GM10248 (cell line): ENCODE measurements around the gene CIB4.

ENCODE experiments used
- CTCF ChIA-PET: fragments of 300-600 bp; sonication (Branson Sonifier 250); formaldehyde crosslinking; extraction: SDS; loops from one replicate; lab custom pipeline; 2021; ENCODE audit warnings: antibody characterized with exemption; lab: Yijun Ruan, JAX
- POLR2A ChIA-PET: fragments of 350-650 bp; sonication (Branson Sonifier 250); formaldehyde crosslinking; extraction: SDS; loops from one replicate; lab custom pipeline; 2020; ENCODE audit warnings: antibody characterized with exemption; lab: Yijun Ruan, JAX
- DNase-seq: peaks from one replicate; pipeline ENCODE4 v3.0.0; 2012; ENCODE audit errors: extremely low spot score
- TF ChIP-seq, protein P1 (sequence below): IDR thresholded peaks from 2 replicates; pipeline ENCODE4 v1.5.1; 2012; ENCODE audit warnings: mild to moderate bottlenecking, low read depth; ENCODE audit errors: extremely low read depth, missing control alignments, control extremely low read depth

The CIB4 gene

DNA sequence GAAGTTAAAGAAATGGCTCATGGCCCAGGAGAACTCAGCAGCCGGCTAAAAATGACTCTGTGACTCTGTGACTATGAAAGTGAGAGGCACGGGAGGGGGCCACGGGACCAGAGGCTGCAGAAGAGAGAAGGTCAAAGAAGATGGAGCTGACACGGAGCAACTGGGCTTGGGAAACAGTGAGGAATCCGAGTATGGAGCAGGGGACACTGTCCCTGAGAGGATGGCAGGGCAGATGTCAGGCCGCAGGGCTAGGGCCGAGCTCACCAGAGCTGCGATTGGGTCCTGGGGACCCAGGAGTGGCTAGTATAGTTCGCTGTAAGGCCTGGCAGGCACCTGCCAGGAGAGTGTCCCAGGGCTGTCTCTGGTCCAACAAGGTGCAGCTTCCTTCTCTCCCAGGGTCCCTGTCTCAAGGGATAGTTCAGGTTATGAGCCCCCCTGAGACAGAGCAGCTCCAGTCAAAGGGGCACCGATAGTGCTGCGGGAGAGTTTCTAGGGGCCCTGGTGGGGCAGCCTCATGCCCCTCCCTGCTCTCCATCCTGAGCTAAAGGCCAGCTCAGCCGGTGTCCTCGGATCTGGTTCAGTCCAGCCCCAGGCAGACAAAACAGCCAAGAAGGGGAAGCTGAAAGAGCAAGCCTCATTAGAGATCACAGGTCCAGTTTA is 42.7 kb downstream of the CIB4 start:
- DNase-seq: no peak
- POLR2A ChIA-PET: no interaction called here
- TF ChIP-seq, protein P1, sequence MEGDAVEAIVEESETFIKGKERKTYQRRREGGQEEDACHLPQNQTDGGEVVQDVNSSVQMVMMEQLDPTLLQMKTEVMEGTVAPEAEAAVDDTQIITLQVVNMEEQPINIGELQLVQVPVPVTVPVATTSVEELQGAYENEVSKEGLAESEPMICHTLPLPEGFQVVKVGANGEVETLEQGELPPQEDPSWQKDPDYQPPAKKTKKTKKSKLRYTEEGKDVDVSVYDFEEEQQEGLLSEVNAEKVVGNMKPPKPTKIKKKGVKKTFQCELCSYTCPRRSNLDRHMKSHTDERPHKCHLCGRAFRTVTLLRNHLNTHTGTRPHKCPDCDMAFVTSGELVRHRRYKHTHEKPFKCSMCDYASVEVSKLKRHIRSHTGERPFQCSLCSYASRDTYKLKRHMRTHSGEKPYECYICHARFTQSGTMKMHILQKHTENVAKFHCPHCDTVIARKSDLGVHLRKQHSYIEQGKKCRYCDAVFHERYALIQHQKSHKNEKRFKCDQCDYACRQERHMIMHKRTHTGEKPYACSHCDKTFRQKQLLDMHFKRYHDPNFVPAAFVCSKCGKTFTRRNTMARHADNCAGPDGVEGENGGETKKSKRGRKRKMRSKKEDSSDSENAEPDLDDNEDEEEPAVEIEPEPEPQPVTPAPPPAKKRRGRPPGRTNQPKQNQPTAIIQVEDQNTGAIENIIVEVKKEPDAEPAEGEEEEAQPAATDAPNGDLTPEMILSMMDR: no peak
- CTCF ChIA-PET: interaction anchor here (1.2 to 4.3 kb wide), 4 partner anchors 8 to 147 kb away, joined by 3 to 25 read pairs (median 12); no protein-coding TSS in a partner anchor

DNA sequence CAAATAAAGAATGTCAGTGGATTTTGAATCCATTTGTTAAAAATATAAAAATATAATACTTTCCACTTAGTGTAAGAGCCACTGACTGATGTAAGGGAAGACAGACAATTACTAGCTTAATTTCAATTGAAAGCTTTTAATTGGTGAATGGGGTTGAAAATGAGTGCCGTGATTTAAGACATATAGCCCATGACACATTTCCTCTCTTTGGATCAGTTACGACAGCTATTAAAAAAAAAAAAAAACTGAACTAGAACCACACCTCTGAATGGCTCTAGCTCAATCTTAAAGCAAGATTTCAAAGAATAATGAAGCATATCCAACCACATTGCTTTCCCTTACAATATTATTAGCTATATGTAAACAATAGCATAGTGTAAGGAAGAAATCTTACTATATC is 44.0 kb downstream of the CIB4 start:
- TF ChIP-seq, protein P1: no peak
- POLR2A ChIA-PET: interaction anchor here (0.7 kb wide), 1 partner anchor 97 kb away, joined by 3 read pairs; no protein-coding TSS in a partner anchor
- CTCF ChIA-PET: interaction anchor here (1.1 to 4.3 kb wide), 6 partner anchors 9 to 149 kb away, joined by 3 to 25 read pairs (median 8); no protein-coding TSS in a partner anchor
- no peak for DNase-seq

DNA sequence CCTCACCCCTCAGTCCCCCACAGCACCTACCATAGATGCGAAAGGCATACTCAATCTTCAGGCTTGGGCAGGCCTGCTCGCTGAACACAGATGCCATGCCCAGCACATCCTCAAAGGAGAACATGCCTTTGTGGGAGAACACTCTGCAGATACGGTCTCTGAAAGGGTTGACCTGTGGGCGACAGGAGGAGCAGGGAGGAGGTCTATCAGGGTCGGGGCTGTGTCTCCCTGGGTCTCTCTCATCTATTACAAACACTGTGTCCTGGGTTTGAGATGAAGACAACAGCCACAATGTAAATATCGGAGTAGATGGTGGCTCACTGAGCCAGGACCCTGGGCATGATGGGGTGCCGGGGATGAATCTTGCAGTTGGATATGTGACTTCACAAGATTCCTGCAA is 46.0 kb downstream of the CIB4 start:
- TF ChIP-seq, protein P1: no peak
- POLR2A ChIA-PET: no interaction called here

DNA sequence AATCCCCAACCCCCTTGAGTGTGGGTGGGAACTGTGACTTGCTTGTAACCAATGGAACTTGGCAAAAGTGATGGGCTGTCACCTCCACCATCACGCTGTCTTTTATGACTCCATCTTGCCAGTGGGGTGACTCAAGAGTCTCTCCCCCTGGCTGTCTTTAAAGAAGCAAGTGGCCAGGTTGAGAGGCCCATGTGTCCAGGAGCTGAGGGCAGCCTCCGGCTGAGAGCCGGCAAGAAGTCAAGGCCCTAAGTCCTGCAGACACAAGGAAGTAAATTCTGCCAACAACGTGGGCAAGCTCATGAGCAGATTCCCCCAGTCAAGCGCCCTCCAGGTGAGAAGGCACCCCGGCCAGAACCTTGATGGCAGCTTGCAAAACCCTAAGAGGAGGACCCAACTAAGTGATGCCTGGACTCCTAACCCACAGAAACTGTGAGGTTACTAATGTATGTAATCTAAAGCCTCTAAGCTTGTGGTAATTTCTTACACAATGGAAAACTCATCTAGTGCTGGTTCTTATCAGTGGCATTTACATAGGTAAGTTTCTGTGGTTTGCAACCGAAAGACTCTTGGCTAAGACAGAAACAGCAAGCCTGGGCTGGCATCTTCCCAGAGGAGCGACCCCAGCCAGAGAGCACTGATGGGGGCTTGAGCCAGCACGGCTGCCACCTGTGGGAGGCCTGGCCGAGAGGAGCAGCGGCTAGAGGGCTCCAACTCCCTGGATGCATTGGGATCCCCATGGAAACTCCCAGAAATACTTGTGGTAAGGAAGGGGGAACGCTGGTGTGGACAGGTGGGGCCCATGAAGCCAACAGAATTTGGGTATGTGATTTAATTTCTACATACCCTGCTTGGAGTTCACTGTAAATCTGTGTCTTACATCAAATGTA is 49.3 kb downstream of the CIB4 start:
- TF ChIP-seq, protein P1: no peak
- ChIA-PET CTCF (interaction anchor here (1.0 to 6.0 kb wide), 3 partner anchors 11 to 13 kb away, joined by 3 to 35 read pairs (median 17); no protein-coding TSS in a partner anchor), POLR2A (no interaction called here)
- no peak for DNase-seq

More for the DNA sequence above, 46.0 kb downstream of the CIB4 start:
- DNase-seq: no peak
- CTCF ChIA-PET: interaction anchor here (3.9 kb wide), 1 partner anchor 11 kb away, joined by 20 read pairs; no protein-coding TSS in a partner anchor

DNA sequence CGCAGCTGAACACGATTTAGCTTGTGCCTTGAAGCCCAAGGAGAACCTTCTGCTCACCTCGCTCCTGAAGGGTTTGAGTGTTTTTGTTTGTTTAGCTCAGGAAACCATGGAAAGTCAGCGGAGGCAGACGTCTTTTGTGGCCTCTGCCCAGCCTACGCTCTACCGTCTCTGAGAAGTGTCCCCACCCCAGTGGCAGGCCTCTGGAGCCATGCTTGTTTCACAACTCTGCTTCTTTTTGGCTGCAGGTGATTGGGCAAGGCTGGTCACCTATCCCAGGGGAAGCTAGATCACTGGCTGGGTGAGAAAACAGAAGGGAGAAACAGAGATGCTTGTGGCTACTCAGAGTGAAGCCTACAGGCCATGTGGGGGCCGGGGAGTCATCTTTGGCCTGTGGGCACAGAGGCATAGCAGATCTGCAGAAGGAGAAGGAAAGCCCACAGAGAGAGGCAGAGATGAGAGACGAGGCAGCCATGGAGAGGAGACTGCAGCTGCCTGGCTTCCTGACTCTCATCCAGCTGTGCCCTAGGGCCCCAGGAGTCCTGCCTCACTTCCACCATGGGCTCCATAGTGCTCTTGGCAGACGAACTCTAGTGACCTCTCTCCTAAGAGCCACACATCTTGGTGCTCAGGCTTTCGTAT is 50.1 kb downstream of the CIB4 start:
- ChIA-PET POLR2A (no interaction called here), CTCF (interaction anchor here (2.1 to 6.0 kb wide), 3 partner anchors 13 to 156 kb away, joined by 5 to 46 read pairs (median 35); no protein-coding TSS in a partner anchor)
- TF ChIP-seq, protein P1: no peak
- no peak for DNase-seq

DNA sequence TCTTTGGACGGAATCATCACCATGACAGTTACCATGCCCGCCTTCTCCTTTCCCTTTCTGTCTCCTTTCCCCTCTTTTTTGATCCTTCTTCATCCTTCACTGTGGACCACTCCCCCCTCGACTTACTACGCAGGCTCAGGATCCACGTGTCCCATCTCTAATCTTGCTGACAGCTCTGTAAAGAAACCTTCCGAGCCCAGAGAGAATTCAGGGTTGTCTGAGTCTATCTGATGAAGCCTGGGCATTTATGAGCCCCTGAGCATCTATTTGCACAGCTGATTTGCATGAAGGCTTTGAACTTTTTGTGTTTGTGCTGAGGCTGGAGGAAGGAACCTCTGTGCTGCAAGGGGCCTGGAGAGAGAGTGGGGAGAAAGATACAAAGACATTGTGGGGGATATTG is 50.7 kb downstream of the CIB4 start:
- POLR2A ChIA-PET: no interaction called here
- DNase-seq: no peak
- CTCF ChIA-PET: interaction anchor here (0.9 to 6.0 kb wide), 5 partner anchors 10 to 156 kb away, joined by 3 to 46 read pairs (median 5); no protein-coding TSS in a partner anchor
- TF ChIP-seq, protein P1: no peak
